MV-4-11 (cell line): ENCODE data around the gene PDE4B.

Source experiments
- DNase-seq: peaks from one replicate; lab custom pipeline; 2025; lab: John Stamatoyannopoulos, UW

Gene PDE4B

DNA sequence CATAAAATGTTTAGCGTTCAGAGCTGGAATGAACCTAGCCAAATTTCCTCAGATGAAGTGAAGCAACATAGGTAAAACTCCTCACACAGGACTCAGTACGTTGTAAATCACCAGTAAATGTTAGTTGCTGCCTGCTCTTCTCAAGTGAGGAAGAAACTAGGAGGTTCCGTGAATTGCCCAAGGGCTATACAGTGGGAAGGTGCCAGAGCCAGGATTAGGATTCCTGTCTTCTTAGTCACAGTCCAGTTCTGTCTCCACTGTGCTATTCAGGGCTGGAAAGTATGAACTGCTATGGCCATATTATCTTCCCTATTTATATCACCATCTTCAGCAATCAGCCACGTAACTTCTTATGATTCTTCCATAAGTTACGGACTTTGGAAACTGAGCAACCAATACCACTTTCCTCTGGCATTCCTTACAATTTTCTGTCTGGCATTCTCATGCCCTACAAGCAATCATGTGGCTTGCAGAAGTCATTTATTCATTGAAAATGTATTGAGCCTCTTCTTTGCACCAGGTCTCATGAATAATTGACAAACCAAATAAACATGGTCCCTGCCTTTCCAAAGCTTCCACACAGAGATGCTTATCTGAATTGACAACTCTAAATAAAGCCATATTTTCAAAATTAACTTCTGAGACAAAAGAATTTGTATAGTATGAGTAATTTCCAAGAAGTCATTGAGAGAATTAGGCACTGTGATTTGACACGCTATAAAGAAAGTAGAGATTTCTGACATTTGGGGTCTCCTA lies 469.7 kb downstream of the PDE4B start:
- DNase-seq, result no peak

DNA sequence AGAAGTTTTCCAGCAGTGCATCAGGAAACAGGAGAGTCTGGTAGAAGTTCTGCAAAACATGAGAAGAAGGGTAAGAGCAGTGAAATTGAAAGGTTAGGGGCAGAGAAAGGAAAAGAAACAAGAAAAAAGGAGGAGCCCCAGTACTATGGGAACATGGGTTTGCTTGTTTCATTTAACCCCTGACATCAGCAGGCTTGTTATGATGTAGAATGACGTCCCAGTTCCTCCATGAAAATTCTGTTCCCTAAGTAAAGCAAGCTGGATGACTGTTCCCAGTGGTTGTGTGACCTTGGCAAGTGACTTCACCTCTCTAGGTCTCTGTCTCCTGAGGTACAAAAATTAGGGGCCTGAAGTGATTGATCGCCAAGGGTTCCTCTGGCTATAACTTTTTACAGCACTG lies 472.6 kb downstream of the PDE4B start:
- DNase-seq, result no peak

DNA sequence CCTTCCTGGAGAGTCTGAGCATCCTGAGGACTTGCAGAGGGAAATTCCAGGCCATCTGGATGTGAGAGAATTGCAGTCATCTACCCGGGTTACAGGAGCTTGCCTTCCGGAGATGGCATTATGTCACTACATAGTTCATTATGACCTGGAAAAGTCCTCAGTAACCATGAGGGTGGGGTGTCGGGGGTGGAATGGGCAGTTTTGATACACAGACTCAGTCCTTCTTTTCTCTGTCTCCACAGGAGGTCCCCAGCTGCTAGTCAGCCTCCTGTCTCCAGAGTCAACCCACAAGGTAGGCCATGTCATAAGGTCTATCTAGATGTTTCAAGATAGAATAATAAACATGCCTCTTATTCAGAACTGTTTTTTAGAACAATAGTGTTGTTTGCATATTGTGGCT lies 473.1 kb downstream of the PDE4B start:
- no peak for DNase-seq

DNA sequence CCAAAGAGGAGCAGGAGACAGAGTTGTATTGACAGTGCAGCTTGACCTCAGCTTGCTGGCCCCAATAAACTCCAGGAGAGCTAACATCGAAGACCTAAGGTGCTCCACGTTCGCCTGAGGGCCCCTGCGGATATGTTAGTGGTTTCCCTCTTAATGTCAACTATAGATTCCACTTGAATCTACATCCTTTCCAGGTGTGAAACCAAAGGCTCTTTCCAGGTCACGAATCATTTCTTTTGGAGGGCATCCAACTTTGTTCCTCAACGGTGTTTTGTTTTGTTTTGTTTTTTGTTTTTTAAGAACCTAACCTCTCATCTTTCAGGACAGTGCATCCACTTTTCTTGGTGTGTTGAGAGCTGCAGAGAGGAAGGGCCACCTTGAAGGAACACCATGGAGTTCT lies 473.7 kb downstream of the PDE4B start:
- no peak for DNase-seq

GRCh38 chr1:66266756-66267155 lies 474.1 kb downstream of the PDE4B start:
- no peak for DNase-seq

DNA sequence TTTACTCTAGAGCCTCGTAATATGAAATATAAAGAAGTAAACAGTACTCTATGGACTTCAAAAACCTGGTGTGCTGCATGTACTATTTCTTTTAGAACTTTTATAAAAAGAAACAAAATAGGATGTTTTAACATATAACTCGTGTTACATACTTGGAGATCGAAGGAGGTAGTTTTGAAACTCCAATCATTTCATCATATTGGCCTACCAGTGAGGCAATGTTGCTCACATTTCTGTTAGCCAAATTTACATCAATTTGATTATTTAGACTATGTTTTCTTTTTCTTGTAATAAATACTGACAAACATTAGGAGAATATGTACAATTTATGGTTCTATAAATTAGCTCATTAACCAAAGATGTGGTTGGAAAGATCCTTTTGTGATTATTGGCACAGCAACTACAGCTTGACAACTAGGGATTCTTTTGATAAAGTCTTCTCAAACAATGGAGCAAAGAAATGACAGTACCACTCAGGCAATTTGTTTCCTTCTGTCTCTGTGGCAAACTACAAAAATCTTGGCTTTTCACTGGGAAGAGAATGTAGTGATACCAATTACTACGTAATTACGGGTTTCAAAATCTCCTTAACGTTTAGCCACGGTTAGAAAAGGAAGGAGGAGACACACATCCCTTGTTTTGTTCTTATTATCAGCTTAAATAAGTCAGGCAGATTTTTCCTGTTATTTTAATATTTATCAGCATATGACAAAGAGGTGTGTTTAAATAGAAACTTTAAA lies 474.7 kb downstream of the PDE4B start:
- DNase-seq, result no peak

DNA sequence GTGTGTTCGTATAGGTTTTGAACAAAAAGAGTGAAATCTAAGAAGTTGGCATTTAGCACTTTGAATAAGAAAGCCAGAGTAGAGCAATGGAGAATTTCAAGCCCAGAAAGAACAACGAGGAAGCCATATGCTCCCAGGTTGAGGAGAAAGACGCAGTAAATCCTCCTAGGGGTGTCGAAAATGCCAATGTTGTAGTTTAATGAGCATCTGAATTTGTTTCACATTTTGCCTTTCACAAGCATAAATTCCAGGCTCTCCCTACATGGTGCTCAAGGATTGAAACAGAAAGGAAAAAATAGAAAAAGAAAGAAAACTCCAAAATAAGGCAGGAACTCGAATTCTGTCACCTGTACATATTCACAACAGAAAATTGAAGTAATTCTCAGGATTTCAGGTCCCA lies 476.5 kb downstream of the PDE4B start:
- no peak for DNase-seq

DNA sequence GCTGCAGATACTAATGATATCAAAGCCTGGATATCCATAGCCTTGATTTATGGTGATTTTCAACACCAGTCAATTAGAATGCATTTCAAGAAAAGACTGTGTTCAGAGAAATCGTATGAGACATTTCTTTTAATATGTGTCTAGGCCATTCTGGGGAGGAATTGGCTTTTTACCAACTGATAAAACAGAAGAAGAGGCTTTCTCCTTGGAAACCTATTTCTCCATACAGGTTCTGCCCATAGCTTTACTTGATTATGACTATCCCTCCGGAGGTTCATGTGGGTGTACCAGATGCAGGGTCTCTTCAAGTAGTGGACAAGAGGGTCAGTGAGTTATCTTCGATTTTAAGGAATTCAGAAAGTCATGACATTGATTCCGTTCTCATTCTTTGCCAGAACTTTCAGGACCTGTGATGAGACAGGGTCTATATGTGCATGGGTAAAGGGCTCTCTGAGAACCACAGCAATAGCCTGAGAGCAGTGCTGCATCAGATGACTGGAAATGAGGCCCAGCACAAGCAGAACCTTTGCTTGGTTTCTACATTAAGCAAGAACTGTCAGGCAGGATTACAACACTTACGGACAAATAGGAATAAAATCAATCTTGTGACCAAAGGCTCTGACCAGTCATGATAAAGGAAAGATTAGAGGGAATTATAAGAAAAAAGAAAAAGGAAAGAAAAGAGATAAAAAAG lies 477.6 kb downstream of the PDE4B start:
- peak; percentile 70 for DNase-seq

- DNase-seq, result peak; percentile 41
Observed at GRCh38 chr1:66271216-66271903, 478.7 kb downstream of the PDE4B start.

DNA sequence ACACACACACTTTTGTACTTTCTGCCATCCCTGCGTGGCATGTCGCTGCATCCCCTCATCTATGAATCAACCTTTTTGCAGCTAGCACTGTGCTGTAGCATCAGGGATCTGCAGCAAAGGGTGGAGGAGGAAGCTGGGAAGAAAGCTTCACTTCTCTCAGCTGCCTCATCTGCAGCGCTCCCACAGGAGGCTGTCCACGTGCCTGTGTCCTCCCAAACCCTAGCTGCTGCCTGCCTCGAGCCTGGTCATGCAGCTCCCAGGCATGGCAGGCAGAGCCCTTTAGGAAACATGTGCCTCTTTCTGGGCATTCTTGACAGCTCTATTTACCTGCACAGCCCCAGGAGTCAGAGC lies 479.2 kb downstream of the PDE4B start:
- no peak for DNase-seq

DNA sequence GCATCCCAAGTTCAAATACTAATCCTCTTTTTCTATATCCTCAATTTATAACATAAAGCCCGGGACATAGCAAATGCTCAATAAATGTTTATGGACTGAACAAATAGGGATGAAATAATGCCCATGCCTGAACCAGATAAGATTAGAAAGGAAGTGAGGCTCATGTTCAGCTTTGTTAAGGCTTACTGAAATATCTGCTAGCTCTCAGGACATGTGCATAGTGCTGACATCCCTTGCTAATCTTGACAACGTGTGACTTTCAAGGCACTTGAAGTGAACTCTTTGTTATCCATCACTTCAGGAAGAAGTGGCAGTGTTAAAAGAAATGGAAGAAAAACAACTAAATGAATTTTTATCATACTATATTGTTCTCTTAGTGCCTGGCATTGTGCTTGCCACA lies 481.0 kb downstream of the PDE4B start:
- DNase-seq, result no peak

DNA sequence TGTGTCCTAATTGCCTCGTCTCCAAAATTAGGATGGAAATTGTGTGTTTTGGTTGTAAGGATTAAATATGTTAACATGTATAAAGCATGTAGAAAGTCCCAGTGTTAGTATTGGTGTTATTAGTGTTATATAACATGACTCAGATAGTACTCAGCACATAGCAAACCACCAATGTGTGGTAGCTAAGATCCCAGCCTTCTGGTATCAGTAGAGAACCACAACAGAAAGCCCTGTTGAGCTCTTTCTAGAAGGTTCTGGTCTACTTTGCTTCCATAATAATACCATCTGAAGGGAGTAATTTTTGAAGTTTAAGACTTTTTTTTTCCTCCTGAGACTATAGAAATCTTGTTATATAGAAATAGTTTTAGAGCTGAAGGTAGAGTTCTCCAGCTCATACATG lies 481.9 kb downstream of the PDE4B start:
- DNase-seq, result no peak

DNA sequence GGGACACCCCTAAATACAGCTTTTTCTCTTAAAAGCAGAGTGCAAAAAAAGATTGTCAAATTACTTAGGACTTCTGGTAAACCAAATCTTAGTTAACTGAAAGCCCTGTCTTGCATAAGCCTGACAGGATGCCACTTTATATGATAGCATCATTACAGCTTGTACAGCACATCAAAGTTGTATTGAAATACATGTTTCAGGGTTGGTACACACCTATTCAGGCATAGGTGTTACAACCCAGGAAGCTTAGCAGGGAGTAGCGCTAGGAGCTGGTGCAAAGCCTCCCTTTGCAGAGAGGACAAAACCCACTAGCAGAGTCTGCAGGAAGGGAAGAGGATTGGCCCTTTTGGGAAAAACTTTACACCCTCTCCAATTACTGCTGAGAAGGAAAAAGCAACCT lies 482.4 kb downstream of the PDE4B start:
- DNase-seq, result peak; percentile 19

DNA sequence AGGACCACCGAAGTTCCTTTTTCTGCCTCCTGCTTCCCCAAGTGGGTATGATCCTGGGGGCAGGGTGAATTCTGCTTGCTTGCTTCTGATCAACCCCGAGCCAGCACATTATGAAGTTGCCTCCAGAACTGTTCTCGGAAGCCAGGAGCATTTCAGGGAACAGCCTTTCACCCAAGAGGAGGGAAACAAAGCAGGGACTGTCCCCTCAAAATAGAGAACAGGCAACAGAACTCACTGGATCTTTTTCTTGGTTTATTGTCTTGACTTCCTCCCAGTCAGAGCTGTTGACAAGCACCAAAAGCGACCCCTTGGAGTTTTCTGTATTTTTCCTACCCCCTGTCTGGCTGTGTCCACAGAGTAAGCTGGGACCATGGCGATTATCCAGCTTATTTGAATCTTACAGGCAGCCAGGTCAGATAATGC lies 482.9 kb downstream of the PDE4B start:
- DNase-seq, result peak; percentile 35

GRCh38 chr1:66276218-66276617 lies 483.5 kb downstream of the PDE4B start:
- peak; percentile 73 for DNase-seq

GRCh38 chr1:66278260-66279021 lies 485.7 kb downstream of the PDE4B start:
- DNase-seq, result peak; percentile 33

GRCh38 chr1:66281808-66282207 lies 489.1 kb downstream of the PDE4B start:
- no peak for DNase-seq

- DNase-seq, result no peak
Observed at GRCh38 chr1:66282343-66282852, 489.7 kb downstream of the PDE4B start.

DNA sequence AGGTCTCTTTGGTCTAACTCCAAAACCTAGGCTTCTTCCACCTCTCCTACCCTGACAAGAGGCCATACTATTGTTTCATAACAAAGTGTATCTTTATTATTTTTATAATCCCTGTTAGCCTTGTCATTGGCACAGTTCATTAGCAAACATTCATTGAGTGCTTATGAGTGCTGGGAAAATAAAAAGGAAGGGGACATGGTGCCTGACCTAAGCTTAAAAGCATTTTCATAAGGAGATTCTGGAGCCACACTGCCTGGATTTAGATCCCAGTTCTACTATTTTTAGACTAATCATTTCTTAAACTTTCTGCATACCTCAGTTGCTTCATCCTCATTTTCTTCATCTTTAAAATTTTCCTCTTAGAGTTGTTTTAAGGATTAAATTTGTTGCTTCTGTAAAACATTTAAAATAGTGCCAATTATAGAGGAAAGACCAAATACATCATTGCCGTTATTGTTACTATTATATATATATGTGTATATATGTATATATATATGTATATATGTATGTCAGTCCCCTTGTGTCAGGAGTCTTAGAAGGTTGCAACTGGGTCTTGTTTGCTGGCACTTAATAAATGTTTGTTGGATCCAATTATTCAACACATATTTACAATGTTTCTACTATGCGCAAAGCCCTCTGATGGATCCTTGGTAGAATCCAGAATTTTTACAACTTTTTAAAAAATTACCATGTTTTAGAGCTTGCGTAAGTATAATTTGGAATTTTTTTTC lies 490.4 kb downstream of the PDE4B start:
- no peak for DNase-seq

GRCh38 chr1:66283622-66284041 lies 490.9 kb downstream of the PDE4B start:
- peak; percentile 44 for DNase-seq

DNA sequence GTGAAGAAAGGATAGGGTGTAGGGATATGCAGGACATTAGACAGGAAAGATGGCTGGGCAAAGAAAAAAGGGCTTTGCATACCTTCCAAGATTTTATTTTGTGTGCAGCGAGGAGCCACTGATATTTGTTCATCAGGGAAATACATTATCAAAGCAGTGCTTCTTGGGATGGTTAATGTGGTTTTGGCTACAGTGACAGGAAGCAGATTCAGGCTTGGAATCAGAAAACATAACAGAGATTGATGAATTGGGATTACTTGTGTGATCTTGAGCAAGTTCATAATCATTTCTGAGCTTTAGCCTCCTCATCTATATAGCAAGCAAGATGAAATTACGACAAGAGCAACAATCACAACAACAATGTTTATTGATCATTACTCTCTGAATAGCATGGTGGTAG lies 492.1 kb downstream of the PDE4B start:
- DNase-seq, result no peak
